Liver (tissue), 9 donors: ENCODE results near the gene KRTAP20-3. TPM values are rescaled to one million over a fixed set of nuclear protein-coding genes. Genes with fewer than 3 reads are reported as not detected.

ENCODE experiments used
- DNase-seq: peaks from one replicate; pipeline ENCODE4 v3.0.0-alpha.2; 2017; ENCODE audit warnings: low spot score
- H3K27ac ChIP-seq, 2 donors: one replicate each; pipeline ENCODE4 v1.7.0; 2013; ENCODE audit warnings: inconsistent platforms in 2 of 2, low read length in 2 of 2, control low read depth in 1 of 2, low read depth in 1 of 2, mild to moderate bottlenecking in 1 of 2
- H3K27me3 ChIP-seq, 4 donors: one replicate each; pipeline versions ENCODE4 v1.6.1 to v1.7.0; 2013; ENCODE audit warnings: low read length in 3 of 4, inconsistent platforms in 1 of 4, mild to moderate bottlenecking in 1 of 4, moderate library complexity in 1 of 4; ENCODE audit not compliant: control insufficient read depth in 4 of 4, insufficient read depth in 4 of 4
- H3K36me3 ChIP-seq, 4 donors: one replicate each; pipeline versions ENCODE4 v1.6.1 to v1.7.0; 2013; ENCODE audit warnings: low read length in 3 of 4, mild to moderate bottlenecking in 3 of 4, low read depth in 1 of 4, moderate library complexity in 1 of 4; ENCODE audit not compliant: control insufficient read depth in 4 of 4, insufficient read depth in 3 of 4
- H3K4me1 ChIP-seq, 4 donors: one replicate each; pipeline versions ENCODE4 v1.6.1 to v1.7.0; 2013; ENCODE audit warnings: low read length in 3 of 4, mild to moderate bottlenecking in 3 of 4, moderate library complexity in 1 of 4; ENCODE audit not compliant: control insufficient read depth in 4 of 4, insufficient read depth in 4 of 4
- H3K4me3 ChIP-seq, 3 donors: one replicate each; pipeline versions ENCODE4 v1.6.1 to v1.7.0; 2013; ENCODE audit warnings: low read length in 3 of 3, control low read depth in 1 of 3, low read depth in 1 of 3, mild to moderate bottlenecking in 1 of 3
- H3K9ac ChIP-seq, 2 donors: one replicate each; pipeline ENCODE4 v1.7.0; 2013; ENCODE audit warnings: low read length in 2 of 2, mild to moderate bottlenecking in 2 of 2, moderate library complexity in 2 of 2, control low read depth in 1 of 2, low read depth in 1 of 2
- H3K9me3 ChIP-seq, 4 donors: one replicate each; pipeline versions ENCODE4 v1.6.1 to v1.7.0; 2013; ENCODE audit warnings: low read length in 3 of 4; ENCODE audit not compliant: control insufficient read depth in 4 of 4
- ATF3 ChIP-seq: IDR thresholded peaks from 2 replicates; pipeline ENCODE4 v1.6.1; 2016; ENCODE audit warnings: antibody characterized with exemption
- EGR1 ChIP-seq, 2 donors: IDR thresholded peaks; 2 replicates each; pipeline ENCODE4 v1.6.1; 2016 to 2018; ENCODE audit warnings: antibody characterized with exemption in 2 of 2, low read depth in 2 of 2
- FOXA1 ChIP-seq: IDR thresholded peaks from 2 replicates; pipeline ENCODE4 v1.6.1; 2016; ENCODE audit warnings: antibody characterized with exemption
- FOXA2 ChIP-seq: IDR thresholded peaks from 2 replicates; pipeline ENCODE4 v1.6.1; 2016; ENCODE audit warnings: antibody characterized with exemption
- GABPA ChIP-seq, 2 donors: IDR thresholded peaks in 1 of 2; conservative IDR thresholded peaks in 1 of 2; 2 replicates each; pipeline ENCODE4 v1.6.1; 2016; ENCODE audit warnings: antibody characterized with exemption in 2 of 2, mild to moderate bottlenecking in 1 of 2, moderate library complexity in 1 of 2
- HNF4A ChIP-seq, 2 donors: conservative IDR thresholded peaks; 2 replicates each; pipeline ENCODE4 v1.6.1; 2016; ENCODE audit warnings: antibody characterized with exemption in 2 of 2, mild to moderate bottlenecking in 2 of 2
- JUND ChIP-seq, 2 donors: IDR thresholded peaks; 2 replicates each; pipeline ENCODE4 v1.6.1; 2016; ENCODE audit warnings: antibody characterized with exemption in 2 of 2
- MAX ChIP-seq: IDR thresholded peaks from 2 replicates; pipeline ENCODE4 v1.6.1; 2016; ENCODE audit warnings: antibody characterized with exemption
- NR2F2 ChIP-seq: IDR thresholded peaks from 2 replicates; pipeline ENCODE4 v1.6.1; 2016; ENCODE audit warnings: antibody characterized with exemption
- RAD21 ChIP-seq, 2 donors: IDR thresholded peaks; 2 replicates each; pipeline ENCODE4 v1.6.1; 2016; ENCODE audit warnings: antibody characterized with exemption in 2 of 2, mild to moderate bottlenecking in 2 of 2
- RXRA ChIP-seq, 2 donors: IDR thresholded peaks; 2 replicates each; pipeline ENCODE4 v1.6.1; 2017 to 2018; ENCODE audit warnings: antibody characterized with exemption in 2 of 2, mild to moderate bottlenecking in 1 of 2
- SP1 ChIP-seq: IDR thresholded peaks from 2 replicates; pipeline ENCODE4 v1.6.1; 2018; ENCODE audit warnings: antibody characterized with exemption, mild to moderate bottlenecking
- TAF1 ChIP-seq: conservative IDR thresholded peaks from 2 replicates; pipeline ENCODE4 v1.6.1; 2016; ENCODE audit warnings: antibody characterized with exemption, mild to moderate bottlenecking
- YY1 ChIP-seq: IDR thresholded peaks from 2 replicates; pipeline ENCODE4 v1.6.1; 2016; ENCODE audit warnings: antibody characterized with exemption, mild to moderate bottlenecking
- WGBS: extraction: QIAGEN DNeasy Blood & Tissue Kit; methylation state at CpG from one replicate; pipeline ENCODE4 v1.1.7; 2013; 5-methylcytosine and 5-hydroxymethylcytosine counted together
- polyA plus RNA-seq, 2 donors: library from polyadenylated mRNA; stranded (reverse) in 1 of 2; unstranded in 1 of 2; fragments of 200-250 nt in 1 of 2; fragments of >200 nt in 1 of 2; fragmentation: Nextera tagmentation in 1 of 2; extraction: Ambion mirVana in 1 of 2; gene quantifications; one replicate each; pipeline versions ENCODE4 v1.2.1 to v1.2.3, GENCODE V29; 2013 to 2015
- total RNA-seq, 2 donors: library from RNA; depleted of rRNA; stranded (reverse); fragments of >200 nt; gene quantifications; one replicate each; pipeline ENCODE4 v1.2.3, GENCODE V29; 2014
- TF ChIP-seq, protein P1 (sequence below): IDR thresholded peaks from 2 replicates; pipeline ENCODE4 v1.6.1; 2016; ENCODE audit warnings: antibody characterized with exemption
- TF ChIP-seq, protein P2 (sequence below): fragments of 150-350 bp; IDR thresholded peaks from 2 replicates; pipeline ENCODE4 v1.5.1; 2017; ENCODE audit warnings: improper control_type of control experiment, low read depth, low read length; ENCODE audit not compliant: missing input control
- donor health status: healthy.
- donor health status: healthy.
- donor health status: healthy.
- donor health status: healthy.
- donor health status: healthy.

Gene KRTAP20-3
- total and polyA plus RNA-seq, 4 donors, result not detected

GRCh38 chr21:30638686-30639085 is 4.0 kb upstream of the KRTAP20-3 start:
- H3K36me3 ChIP-seq, result no peaks in the 10 kb centered on the region
- H3K9ac ChIP-seq, result no peak overlapping the region
- no peaks in the 10 kb centered on the region for H3K9me3 ChIP-seq
- H3K4me1 ChIP-seq, result no peaks in the 10 kb centered on the region
- H3K27me3 ChIP-seq, result no peaks in the 10 kb centered on the region
- no peak for DNase-seq
- no peak overlapping the region for H3K27ac ChIP-seq
- TF ChIP-seq ATF3, result no peak
- no peak for TF ChIP-seq EGR1 (IDR thresholded peaks at IDR 0.05; ENCODE audit: low read depth in 2 of 2)
- no peak for TF ChIP-seq FOXA1
- TF ChIP-seq JUND (IDR thresholded peaks at IDR 0.05), result no peak
- TF ChIP-seq TAF1, result no peak
- TF ChIP-seq, protein P1, sequence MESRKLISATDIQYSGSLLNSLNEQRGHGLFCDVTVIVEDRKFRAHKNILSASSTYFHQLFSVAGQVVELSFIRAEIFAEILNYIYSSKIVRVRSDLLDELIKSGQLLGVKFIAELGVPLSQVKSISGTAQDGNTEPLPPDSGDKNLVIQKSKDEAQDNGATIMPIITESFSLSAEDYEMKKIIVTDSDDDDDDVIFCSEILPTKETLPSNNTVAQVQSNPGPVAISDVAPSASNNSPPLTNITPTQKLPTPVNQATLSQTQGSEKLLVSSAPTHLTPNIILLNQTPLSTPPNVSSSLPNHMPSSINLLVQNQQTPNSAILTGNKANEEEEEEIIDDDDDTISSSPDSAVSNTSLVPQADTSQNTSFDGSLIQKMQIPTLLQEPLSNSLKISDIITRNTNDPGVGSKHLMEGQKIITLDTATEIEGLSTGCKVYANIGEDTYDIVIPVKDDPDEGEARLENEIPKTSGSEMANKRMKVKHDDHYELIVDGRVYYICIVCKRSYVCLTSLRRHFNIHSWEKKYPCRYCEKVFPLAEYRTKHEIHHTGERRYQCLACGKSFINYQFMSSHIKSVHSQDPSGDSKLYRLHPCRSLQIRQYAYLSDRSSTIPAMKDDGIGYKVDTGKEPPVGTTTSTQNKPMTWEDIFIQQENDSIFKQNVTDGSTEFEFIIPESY, result no peak
- TF ChIP-seq NR2F2, result no peak
- no peak for TF ChIP-seq RXRA (IDR thresholded peaks at IDR 0.05)
- TF ChIP-seq, protein P2, sequence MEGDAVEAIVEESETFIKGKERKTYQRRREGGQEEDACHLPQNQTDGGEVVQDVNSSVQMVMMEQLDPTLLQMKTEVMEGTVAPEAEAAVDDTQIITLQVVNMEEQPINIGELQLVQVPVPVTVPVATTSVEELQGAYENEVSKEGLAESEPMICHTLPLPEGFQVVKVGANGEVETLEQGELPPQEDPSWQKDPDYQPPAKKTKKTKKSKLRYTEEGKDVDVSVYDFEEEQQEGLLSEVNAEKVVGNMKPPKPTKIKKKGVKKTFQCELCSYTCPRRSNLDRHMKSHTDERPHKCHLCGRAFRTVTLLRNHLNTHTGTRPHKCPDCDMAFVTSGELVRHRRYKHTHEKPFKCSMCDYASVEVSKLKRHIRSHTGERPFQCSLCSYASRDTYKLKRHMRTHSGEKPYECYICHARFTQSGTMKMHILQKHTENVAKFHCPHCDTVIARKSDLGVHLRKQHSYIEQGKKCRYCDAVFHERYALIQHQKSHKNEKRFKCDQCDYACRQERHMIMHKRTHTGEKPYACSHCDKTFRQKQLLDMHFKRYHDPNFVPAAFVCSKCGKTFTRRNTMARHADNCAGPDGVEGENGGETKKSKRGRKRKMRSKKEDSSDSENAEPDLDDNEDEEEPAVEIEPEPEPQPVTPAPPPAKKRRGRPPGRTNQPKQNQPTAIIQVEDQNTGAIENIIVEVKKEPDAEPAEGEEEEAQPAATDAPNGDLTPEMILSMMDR, result no peak
- no peak for TF ChIP-seq MAX
- TF ChIP-seq YY1, result no peak
- TF ChIP-seq GABPA (IDR thresholded peaks at IDR 0.05 in 1 of 2, conservative IDR thresholded peaks at IDR 0.05 in 1 of 2), result no peak
- no peak overlapping the region for H3K4me3 ChIP-seq
- 87% methylated on average over 3 of the region's 3 CpGs for WGBS

GRCh38 chr21:30646904-30647414 is 4.3 kb downstream of the KRTAP20-3 start:
- Histone ChIP-seq H3K9ac (no peak overlapping the region), H3K27me3 (peaks cover 0 to 3% (median 0%) of the 10 kb centered on the region in 4 donors), H3K9me3 (no peaks in the 10 kb centered on the region), H3K4me1 (no peaks in the 10 kb centered on the region), H3K27ac (no peak overlapping the region), H3K36me3 (no peaks in the 10 kb centered on the region), H3K4me3 (no peak overlapping the region)
- no peak for DNase-seq
- WGBS, result 72% methylated on average over 1 of the region's 1 CpG
- no peak for TF ChIP-seq FOXA2
- no peak for TF ChIP-seq RAD21 (IDR thresholded peaks at IDR 0.05)
- TF ChIP-seq HNF4A (conservative IDR thresholded peaks at IDR 0.05), result no peak

DNA sequence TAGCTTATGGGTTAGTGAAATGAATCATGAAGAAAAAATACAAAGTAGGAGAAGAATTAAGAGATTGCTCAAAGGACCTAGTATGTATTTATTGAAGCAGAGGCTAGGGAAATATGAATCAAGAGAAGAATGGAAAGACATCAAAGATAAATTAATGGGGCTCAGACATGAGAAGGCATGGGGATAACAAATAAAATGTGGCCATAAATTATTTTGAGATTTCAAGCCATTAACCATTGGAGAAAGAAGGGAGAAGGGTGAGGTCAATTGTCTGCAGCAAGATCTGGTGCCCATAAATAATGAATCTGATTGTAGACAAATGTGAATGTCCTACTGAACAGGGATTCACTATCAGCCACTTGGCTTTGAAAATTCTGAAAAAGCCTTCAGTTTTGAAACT is 10.2 kb downstream of the KRTAP20-3 start:
- Histone ChIP-seq H3K4me3 (no peak overlapping the region), H3K4me1 (no peaks in the 10 kb centered on the region), H3K9me3 (no peaks in the 10 kb centered on the region), H3K27ac (no peak overlapping the region), H3K27me3 (no peaks in the 10 kb centered on the region), H3K36me3 (no peaks in the 10 kb centered on the region), H3K9ac (no peak overlapping the region)
- no peak for TF ChIP-seq HNF4A (conservative IDR thresholded peaks at IDR 0.05)
- TF ChIP-seq YY1, result no peak
- TF ChIP-seq SP1, result no peak
- no peak for TF ChIP-seq FOXA1
- no peak for DNase-seq
